Measurements from ENCODE around the gene FUT6. TPM values are rescaled to one million over a fixed set of nuclear protein-coding genes. Genes with fewer than 3 reads are reported as not detected.

The FUT6 gene
- total RNA-seq, 1 experiment from 2014 or later = not detected

DNA sequence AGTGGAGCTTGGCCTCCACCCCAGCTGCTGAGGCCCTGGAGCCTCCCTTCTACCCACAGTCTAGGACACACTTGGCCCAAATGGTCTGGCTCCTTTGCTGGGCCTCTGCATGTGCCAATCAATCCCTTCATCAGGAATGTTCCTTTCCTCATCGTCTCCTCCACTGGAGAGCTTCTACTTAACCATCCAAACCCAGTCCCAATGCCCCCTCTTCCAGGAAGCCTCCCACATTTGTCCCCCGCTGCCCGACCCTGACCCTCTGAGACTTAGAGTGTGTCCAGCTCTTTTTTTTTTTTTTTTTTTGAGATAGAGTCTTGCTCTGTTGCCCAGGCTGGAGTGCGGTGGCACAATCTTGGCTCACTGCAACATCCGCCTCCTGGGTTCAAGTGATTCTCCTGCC lies 51.1 kb downstream of the FUT6 start:
- ChIA-PET POLR2A (no interaction called here), CTCF (interaction anchor here (0.6 kb wide), 1 partner anchor 67 kb away, joined by 4 read pairs; no protein-coding TSS in a partner anchor)
- no peak overlapping the region for H3K4me3 Mint-ChIP-seq (ENCODE audit: unreplicated experiment)
- H3K36me3 Mint-ChIP-seq (ENCODE audit: insufficient read depth, unreplicated experiment) = peaks cover 57% of the 10 kb centered on the region
- TF ChIP-seq, protein P1, sequence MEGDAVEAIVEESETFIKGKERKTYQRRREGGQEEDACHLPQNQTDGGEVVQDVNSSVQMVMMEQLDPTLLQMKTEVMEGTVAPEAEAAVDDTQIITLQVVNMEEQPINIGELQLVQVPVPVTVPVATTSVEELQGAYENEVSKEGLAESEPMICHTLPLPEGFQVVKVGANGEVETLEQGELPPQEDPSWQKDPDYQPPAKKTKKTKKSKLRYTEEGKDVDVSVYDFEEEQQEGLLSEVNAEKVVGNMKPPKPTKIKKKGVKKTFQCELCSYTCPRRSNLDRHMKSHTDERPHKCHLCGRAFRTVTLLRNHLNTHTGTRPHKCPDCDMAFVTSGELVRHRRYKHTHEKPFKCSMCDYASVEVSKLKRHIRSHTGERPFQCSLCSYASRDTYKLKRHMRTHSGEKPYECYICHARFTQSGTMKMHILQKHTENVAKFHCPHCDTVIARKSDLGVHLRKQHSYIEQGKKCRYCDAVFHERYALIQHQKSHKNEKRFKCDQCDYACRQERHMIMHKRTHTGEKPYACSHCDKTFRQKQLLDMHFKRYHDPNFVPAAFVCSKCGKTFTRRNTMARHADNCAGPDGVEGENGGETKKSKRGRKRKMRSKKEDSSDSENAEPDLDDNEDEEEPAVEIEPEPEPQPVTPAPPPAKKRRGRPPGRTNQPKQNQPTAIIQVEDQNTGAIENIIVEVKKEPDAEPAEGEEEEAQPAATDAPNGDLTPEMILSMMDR (IDR thresholded peaks at IDR 0.05; ENCODE audit: unreplicated experiment) = no peak
- no TSS peak for BruUV-seq (replicated peaks)
- H3K4me1 Mint-ChIP-seq (ENCODE audit: insufficient read depth, unreplicated experiment) = peaks cover 14% of the 10 kb centered on the region
- H3K27ac Mint-ChIP-seq (ENCODE audit: low read depth, unreplicated experiment) = peak overlapping the region; percentile 42
- H3K27me3 Mint-ChIP-seq (ENCODE audit: insufficient read depth, unreplicated experiment) = no peaks in the 10 kb centered on the region
- no peak for DNase-seq (ENCODE audit: unreplicated experiment)
- no peaks in the 10 kb centered on the region for H3K9me3 Mint-ChIP-seq (ENCODE audit: unreplicated experiment)
- intact Hi-C loops (cut with micrococcal nuclease) = no loop called here

DNA sequence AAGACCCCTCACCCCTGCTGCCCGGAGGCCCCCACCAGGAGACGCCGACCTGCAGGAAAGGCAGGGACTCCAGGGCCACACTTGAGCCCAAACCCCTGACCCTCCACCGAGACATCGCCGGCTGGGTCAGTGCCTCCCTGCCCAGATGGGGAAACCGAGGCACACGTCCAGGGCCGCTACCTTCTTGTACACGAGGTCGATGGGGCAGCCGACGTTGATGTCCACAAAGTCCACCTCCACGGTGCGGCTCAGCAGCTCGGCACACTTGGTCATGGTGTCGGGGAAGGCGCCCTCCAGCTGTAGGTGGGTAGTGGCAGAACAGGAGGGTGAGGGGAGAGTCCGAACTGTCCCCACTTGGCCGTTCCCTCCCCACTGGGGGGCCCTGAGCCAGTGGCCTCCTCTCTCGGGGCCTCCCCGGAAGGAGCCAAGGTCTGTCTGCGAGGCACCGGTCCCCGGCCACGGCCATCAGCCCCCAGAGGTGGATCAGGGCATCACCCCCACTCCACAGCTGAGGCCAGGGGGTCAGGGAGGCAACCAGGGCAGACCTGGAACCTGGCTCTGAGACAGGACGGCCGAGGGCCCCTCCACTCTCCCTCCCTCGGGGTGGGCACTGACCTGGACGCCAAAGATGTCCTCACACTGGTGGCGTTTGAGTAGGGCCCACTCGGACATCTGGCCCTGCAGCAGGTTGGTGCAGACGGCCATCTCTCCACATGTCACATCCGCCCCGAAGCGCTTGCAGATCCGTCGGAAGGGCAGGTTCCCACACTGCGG lies 51.9 kb downstream of the FUT6 start:
- H3K4me1 Mint-ChIP-seq (ENCODE audit: insufficient read depth, unreplicated experiment) = peaks cover 10% of the 10 kb centered on the region
- H3K9me3 Mint-ChIP-seq (ENCODE audit: unreplicated experiment) = no peaks in the 10 kb centered on the region
- H3K36me3 Mint-ChIP-seq (ENCODE audit: insufficient read depth, unreplicated experiment) = peaks cover 57% of the 10 kb centered on the region
- CTCF ChIA-PET = no interaction called here
- intact Hi-C loops (cut with micrococcal nuclease) = no loop called here
- TF ChIP-seq, protein P1 (IDR thresholded peaks at IDR 0.05; ENCODE audit: unreplicated experiment) = no peak
- no peak overlapping the region for H3K4me3 Mint-ChIP-seq (ENCODE audit: unreplicated experiment)
- POLR2A ChIA-PET = interaction anchor here (0.6 kb wide), 1 partner anchor 574 kb away, joined by 3 read pairs; no protein-coding TSS in a partner anchor
- no TSS peak for BruUV-seq (replicated peaks)
- H3K27ac Mint-ChIP-seq (ENCODE audit: low read depth, unreplicated experiment) = no peak overlapping the region
- H3K27me3 Mint-ChIP-seq (ENCODE audit: insufficient read depth, unreplicated experiment) = no peaks in the 10 kb centered on the region
- DNase-seq (ENCODE audit: unreplicated experiment) = no peak

- no peaks in the 10 kb centered on the region for H3K27me3 Mint-ChIP-seq (ENCODE audit: insufficient read depth, unreplicated experiment)
- H3K4me3 Mint-ChIP-seq (ENCODE audit: unreplicated experiment) = no peak overlapping the region
- POLR2A ChIA-PET = no interaction called here
- TF ChIP-seq, protein P1 (IDR thresholded peaks at IDR 0.05; ENCODE audit: unreplicated experiment) = no peak
- H3K36me3 Mint-ChIP-seq (ENCODE audit: insufficient read depth, unreplicated experiment) = peaks cover 57% of the 10 kb centered on the region
- no peak overlapping the region for H3K27ac Mint-ChIP-seq (ENCODE audit: low read depth, unreplicated experiment)
- no TSS peak for BruUV-seq (replicated peaks)
- DNase-seq (ENCODE audit: unreplicated experiment) = no peak
- H3K4me1 Mint-ChIP-seq (ENCODE audit: insufficient read depth, unreplicated experiment) = peaks cover 10% of the 10 kb centered on the region
- intact Hi-C loops (cut with micrococcal nuclease) = no loop called here
- H3K9me3 Mint-ChIP-seq (ENCODE audit: unreplicated experiment) = no peaks in the 10 kb centered on the region
- CTCF ChIA-PET = no interaction called here
These were observed 52.7 kb downstream of the FUT6 start for GRCh38 chr19:5786593-5787408.

GRCh38 chr19:5785423-5785822 lies 54.1 kb downstream of the FUT6 start:
- TF ChIP-seq, protein P1 (IDR thresholded peaks at IDR 0.05; ENCODE audit: unreplicated experiment) = no peak
- POLR2A ChIA-PET = no interaction called here

More at GRCh38 chr19:5785423-5785822, 54.1 kb downstream of the FUT6 start:
- DNase-seq (ENCODE audit: unreplicated experiment) = no peak
- Mint-ChIP-seq H3K4me3 (ENCODE audit: unreplicated experiment) (no peak overlapping the region), H3K9me3 (ENCODE audit: unreplicated experiment) (no peaks in the 10 kb centered on the region), H3K4me1 (ENCODE audit: insufficient read depth, unreplicated experiment) (peaks cover 10% of the 10 kb centered on the region), H3K27me3 (ENCODE audit: insufficient read depth, unreplicated experiment) (no peaks in the 10 kb centered on the region), H3K27ac (ENCODE audit: low read depth, unreplicated experiment) (no peak overlapping the region), H3K36me3 (ENCODE audit: insufficient read depth, unreplicated experiment) (peaks cover 58% of the 10 kb centered on the region)
- intact Hi-C loops (cut with micrococcal nuclease) = no loop called here
- CTCF ChIA-PET = no interaction called here
- no TSS peak for BruUV-seq (replicated peaks)

Measured in MCF 10A (cell line).